Measurements from ENCODE around the gene PIR. TPM values are rescaled to one million over a fixed set of nuclear protein-coding genes. Genes with fewer than 3 reads are reported as not detected.

The PIR gene
- total and polyA plus RNA-seq, 2 of the 8 experiments (the other 6 are each of a cell fraction or from before 2014, with no cell fraction given): 6.4 to 10.3 TPM

DNA sequence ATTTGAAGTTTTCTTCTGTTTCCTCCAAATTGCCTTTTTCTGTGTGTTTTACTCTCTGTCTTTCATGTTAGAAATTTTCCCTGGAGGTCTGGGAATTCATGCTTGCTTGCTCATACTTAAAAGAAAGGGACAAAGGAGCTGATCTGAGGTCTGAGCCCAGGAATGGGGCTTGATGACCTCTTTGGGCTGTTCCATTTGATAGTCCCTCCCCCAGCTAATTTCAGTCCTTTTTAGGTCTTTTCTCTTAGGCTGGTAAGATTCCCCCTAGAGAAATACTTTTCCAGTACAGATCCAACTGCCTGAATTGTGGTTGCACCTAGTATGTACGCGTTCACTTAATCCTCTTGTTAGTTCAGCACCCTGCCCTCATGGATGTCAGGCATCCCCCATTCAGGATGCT is 152.3 kb downstream of the PIR start (continued):
- TF ChIP-seq, protein P1, sequence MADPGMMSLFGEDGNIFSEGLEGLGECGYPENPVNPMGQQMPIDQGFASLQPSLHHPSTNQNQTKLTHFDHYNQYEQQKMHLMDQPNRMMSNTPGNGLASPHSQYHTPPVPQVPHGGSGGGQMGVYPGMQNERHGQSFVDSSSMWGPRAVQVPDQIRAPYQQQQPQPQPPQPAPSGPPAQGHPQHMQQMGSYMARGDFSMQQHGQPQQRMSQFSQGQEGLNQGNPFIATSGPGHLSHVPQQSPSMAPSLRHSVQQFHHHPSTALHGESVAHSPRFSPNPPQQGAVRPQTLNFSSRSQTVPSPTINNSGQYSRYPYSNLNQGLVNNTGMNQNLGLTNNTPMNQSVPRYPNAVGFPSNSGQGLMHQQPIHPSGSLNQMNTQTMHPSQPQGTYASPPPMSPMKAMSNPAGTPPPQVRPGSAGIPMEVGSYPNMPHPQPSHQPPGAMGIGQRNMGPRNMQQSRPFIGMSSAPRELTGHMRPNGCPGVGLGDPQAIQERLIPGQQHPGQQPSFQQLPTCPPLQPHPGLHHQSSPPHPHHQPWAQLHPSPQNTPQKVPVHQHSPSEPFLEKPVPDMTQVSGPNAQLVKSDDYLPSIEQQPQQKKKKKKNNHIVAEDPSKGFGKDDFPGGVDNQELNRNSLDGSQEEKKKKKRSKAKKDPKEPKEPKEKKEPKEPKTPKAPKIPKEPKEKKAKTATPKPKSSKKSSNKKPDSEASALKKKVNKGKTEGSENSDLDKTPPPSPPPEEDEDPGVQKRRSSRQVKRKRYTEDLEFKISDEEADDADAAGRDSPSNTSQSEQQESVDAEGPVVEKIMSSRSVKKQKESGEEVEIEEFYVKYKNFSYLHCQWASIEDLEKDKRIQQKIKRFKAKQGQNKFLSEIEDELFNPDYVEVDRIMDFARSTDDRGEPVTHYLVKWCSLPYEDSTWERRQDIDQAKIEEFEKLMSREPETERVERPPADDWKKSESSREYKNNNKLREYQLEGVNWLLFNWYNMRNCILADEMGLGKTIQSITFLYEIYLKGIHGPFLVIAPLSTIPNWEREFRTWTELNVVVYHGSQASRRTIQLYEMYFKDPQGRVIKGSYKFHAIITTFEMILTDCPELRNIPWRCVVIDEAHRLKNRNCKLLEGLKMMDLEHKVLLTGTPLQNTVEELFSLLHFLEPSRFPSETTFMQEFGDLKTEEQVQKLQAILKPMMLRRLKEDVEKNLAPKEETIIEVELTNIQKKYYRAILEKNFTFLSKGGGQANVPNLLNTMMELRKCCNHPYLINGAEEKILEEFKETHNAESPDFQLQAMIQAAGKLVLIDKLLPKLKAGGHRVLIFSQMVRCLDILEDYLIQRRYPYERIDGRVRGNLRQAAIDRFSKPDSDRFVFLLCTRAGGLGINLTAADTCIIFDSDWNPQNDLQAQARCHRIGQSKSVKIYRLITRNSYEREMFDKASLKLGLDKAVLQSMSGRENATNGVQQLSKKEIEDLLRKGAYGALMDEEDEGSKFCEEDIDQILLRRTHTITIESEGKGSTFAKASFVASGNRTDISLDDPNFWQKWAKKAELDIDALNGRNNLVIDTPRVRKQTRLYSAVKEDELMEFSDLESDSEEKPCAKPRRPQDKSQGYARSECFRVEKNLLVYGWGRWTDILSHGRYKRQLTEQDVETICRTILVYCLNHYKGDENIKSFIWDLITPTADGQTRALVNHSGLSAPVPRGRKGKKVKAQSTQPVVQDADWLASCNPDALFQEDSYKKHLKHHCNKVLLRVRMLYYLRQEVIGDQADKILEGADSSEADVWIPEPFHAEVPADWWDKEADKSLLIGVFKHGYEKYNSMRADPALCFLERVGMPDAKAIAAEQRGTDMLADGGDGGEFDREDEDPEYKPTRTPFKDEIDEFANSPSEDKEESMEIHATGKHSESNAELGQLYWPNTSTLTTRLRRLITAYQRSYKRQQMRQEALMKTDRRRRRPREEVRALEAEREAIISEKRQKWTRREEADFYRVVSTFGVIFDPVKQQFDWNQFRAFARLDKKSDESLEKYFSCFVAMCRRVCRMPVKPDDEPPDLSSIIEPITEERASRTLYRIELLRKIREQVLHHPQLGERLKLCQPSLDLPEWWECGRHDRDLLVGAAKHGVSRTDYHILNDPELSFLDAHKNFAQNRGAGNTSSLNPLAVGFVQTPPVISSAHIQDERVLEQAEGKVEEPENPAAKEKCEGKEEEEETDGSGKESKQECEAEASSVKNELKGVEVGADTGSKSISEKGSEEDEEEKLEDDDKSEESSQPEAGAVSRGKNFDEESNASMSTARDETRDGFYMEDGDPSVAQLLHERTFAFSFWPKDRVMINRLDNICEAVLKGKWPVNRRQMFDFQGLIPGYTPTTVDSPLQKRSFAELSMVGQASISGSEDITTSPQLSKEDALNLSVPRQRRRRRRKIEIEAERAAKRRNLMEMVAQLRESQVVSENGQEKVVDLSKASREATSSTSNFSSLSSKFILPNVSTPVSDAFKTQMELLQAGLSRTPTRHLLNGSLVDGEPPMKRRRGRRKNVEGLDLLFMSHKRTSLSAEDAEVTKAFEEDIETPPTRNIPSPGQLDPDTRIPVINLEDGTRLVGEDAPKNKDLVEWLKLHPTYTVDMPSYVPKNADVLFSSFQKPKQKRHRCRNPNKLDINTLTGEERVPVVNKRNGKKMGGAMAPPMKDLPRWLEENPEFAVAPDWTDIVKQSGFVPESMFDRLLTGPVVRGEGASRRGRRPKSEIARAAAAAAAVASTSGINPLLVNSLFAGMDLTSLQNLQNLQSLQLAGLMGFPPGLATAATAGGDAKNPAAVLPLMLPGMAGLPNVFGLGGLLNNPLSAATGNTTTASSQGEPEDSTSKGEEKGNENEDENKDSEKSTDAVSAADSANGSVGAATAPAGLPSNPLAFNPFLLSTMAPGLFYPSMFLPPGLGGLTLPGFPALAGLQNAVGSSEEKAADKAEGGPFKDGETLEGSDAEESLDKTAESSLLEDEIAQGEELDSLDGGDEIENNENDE (IDR thresholded peaks at IDR 0.05; ENCODE audit: insufficient replicate concordance, low read length): no peak
- TF ChIP-seq KDM1A (IDR thresholded peaks at IDR 0.05; ENCODE audit: borderline replicate concordance, low read length): no peak
- no peak for TF ChIP-seq EGR1 (IDR thresholded peaks at IDR 0.05; ENCODE audit: borderline replicate concordance, low read depth, low read length)
- TF ChIP-seq JUN (IDR thresholded peaks at IDR 0.05; ENCODE audit: low read depth, low read length): no peak
- TF ChIP-seq ATF3 (IDR thresholded peaks at IDR 0.05; ENCODE audit: insufficient read depth, low read depth, low read length): no peak
- no peak for TF ChIP-seq POU5F1 (IDR thresholded peaks at IDR 0.05; ENCODE audit: low read depth, low read length)
- no peak for TF ChIP-seq SP4 (IDR thresholded peaks at IDR 0.05; ENCODE audit: low read length)
- no peak for TF ChIP-seq SUZ12 (IDR thresholded peaks at IDR 0.05; ENCODE audit: low read length)

Measured in H1 (cell line).